ENCODE results near the gene GULP1.

Gene GULP1

DNA sequence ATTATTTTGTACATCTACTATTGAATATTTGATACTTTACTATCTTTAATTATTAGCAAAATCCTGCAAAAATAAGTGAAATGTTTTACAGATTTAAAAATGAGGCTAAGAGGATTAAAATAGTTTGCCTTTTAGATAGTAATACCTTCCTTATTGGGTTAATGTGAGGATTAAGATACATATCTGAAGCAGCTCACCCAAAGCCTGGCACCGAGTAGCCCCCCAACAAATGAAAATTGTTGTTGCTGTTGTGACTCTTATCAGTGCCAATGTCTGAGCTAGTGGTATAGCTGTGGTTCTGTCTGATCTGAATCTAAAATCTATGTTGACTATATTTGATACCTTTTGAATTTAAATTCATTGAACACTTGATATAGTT, 34.6 kb downstream of the GULP1 start:
- DNase-seq (ENCODE audit: low read depth): no peak

- no peak for DNase-seq (ENCODE audit: low read depth)
These were observed 35.1 kb downstream of the GULP1 start for GRCh38 chr2:188326669-188327301.

DNA sequence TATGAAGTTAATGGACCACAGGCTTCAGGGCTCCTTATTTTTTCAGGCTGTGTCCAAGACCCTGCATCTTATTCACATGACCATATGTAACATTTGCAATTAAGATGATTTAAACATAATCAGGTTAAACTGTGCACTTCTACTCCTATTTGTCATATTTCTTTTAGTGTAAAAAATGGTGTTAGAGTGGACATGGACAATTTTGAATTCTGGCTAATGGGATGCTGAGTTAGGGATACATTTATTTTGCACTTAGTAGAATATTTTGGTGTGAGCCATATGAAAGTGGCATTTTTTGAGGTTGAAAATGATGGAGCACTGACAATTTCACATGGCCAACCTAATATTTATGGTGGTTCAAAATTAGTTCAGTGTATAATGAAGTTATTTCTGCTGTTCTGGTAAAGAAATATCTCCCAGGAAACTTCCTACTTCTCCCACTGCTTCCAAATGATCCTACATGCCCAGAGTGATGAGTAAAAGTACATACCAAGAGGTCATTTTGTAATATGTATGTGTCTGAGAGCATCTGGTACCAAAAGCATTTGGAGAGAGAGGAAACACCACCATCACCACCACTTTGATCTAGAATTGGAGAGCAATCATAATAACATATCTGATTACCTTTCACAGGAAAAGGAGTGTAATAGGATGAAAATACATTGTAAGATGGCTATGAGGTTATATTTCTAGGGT, 36.0 kb downstream of the GULP1 start:
- no peak for DNase-seq (ENCODE audit: low read depth)

GRCh38 chr2:188328419-188328818, 36.7 kb downstream of the GULP1 start:
- DNase-seq (ENCODE audit: low read depth): no peak

GRCh38 chr2:188330316-188331053, 38.8 kb downstream of the GULP1 start:
- DNase-seq (ENCODE audit: low read depth): no peak

DNA sequence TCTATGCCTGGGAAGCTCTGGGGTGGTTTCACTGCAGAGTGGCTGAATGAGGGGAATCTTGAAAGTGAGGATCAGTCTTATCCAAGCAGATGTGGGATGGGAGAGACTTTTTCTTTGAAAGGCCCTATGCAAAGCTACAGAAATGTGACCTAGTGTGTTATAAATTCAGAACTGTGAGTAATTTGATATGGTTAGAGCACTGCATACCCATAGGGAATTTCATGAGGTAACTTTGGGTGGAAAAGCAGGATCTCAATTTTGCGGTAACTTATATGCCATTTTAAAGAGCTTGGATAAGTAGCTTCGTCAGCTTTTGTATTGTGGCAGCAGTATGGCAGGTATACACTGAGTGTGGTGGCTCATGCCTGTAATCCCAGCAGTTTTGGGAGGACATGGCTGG, 40.9 kb downstream of the GULP1 start:
- DNase-seq (ENCODE audit: low read depth): no peak

GRCh38 chr2:188333751-188334524, 42.3 kb downstream of the GULP1 start:
- DNase-seq (ENCODE audit: low read depth): no peak

DNA sequence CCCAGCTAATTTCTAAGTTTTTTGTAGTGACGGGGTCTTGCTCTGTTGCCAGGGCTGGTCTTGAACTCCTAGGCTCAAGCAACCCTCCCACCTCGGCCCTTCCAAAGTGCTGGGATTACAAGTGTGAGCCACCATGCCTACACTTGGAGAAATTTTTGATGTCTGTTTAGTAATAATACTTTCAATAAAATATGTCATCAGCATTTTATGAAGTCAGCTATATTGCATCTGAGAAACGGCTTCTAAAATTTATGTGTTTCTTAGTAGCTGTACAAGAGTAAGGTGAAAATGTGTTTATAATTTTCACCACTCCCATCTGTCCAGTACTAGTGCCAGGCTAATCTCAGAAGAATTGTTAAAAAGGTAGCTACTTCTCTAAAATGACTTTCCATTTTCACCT, 46.8 kb downstream of the GULP1 start:
- no peak for DNase-seq (ENCODE audit: low read depth)

DNA sequence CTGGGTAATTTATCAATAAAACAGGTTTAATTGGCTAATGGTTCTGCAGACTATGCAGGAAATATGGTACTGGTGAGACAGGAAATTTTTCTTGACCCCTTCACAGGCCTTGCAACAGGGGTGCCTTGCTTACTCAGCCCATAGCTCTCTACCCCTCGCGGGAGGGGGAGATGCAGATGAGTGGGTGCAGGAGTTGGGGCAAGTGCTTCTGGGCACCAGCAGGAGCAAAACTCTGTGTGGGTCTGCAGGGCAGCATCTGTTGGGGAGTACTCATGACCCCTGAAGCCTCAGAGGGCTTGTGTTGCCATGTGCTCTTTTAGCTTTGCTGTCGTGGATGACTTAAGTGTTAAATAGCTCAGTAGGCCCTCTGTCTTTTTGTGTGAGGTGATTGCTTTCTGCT, 48.6 kb downstream of the GULP1 start:
- no peak for DNase-seq (ENCODE audit: low read depth)

- no peak for DNase-seq (ENCODE audit: low read depth)
These were observed 53.3 kb downstream of the GULP1 start for GRCh38 chr2:188345020-188345419.

DNA sequence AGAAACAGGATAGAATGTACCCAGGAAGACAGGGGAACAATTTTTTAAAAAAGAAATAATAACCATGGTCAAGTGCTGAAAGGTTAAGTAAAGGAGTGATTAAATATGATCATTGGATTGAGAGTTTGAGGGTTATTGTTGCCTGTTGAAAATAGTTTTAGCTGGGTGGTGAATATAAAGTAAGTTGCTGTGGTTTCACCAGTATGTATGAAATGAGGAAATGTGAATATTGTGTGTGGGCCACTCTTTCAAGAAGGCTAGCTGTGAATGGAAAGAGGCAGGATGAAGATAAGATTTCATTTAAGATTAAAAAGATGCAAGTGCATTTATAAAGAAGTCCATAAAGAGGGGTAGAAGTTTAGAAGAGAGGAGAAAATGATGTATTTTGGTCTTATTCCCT, 53.8 kb downstream of the GULP1 start:
- no peak for DNase-seq (ENCODE audit: low read depth)

DNA sequence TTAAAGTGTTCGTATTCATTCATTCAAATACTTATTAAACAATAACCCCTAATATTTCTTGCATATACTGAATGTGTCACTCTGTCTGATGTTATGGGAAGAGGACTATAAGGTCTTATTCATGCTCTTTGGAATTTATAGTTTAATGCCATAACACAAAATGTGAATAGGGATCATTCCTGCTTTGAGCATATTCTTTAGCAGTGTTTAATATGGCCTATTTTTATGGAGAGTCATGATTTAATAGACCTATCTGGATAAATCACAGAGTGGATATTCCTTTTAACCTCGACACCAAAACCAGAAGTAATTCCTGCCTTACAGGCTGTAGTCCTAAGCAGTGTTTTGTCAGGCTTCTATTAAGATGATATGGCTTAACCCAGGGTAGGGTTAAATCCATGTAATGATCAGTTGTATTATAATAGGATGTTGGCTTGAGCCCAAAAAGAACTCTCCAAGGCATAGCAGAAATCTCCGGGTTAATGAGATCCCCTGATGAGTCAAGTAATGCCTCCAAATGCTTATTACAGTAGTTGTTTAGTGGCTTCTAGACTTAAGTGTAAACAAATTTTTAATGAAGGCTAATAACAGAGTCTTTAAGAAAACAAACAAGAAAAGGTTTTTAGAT, 54.3 kb downstream of the GULP1 start:
- no peak for DNase-seq (ENCODE audit: low read depth)

DNA sequence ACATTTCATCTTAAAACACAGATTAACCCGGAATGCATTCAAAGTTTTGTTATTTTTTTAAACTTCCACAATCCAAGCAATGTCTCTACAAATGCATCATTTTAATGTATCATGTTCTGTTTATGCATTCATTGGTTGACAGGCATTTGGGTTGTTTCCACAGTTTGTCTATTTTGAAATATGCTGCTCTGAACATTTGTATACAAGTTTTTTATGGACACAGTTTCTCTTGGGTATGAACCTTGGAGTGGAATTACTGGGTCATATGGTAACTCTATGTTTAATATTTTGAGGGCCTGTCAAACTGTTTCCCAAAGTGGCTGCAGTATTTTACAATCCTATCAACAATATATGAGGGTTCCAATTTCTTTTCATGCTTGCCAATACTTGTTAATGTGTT, 57.3 kb downstream of the GULP1 start:
- no peak for DNase-seq (ENCODE audit: low read depth)

GRCh38 chr2:188353282-188353681, 61.6 kb downstream of the GULP1 start:
- DNase-seq (ENCODE audit: low read depth): no peak

GRCh38 chr2:188360485-188361263, 69.0 kb downstream of the GULP1 start:
- DNase-seq (ENCODE audit: low read depth): no peak

GRCh38 chr2:188364033-188364630, 72.5 kb downstream of the GULP1 start:
- DNase-seq (ENCODE audit: low read depth): no peak

- DNase-seq (ENCODE audit: low read depth): no peak
These were observed 73.5 kb downstream of the GULP1 start for GRCh38 chr2:188365058-188365641.

- no peak for DNase-seq (ENCODE audit: low read depth)
These were observed 75.5 kb downstream of the GULP1 start for GRCh38 chr2:188367164-188367563.

DNA sequence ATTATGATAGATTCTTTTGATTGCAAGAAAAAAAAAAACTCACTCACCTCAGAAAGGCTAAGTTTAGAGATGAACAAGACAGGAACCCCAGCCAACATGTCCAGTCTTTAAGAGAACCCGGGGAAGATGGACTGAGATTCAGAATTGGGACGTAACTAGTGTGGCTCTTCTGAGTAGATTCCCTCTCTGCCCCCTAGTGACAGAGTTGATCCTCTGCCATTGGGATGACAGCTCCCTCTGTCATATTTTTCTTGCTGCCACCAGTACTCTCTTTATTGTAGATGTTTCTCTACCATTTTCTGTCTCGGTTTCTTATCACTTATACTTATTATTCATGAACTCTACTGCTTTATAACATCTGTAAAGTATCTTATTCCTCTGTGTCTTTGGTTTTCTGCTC, 77.7 kb downstream of the GULP1 start:
- DNase-seq (ENCODE audit: low read depth): no peak

- no peak for DNase-seq (ENCODE audit: low read depth)
These were observed 86.8 kb downstream of the GULP1 start for GRCh38 chr2:188378371-188378950.
